SK-N-MC (cell line): ENCODE measurements around the gene MPZL2.

Experiments
- EZH2 ChIP-seq: fragments of 200-600 bp; sonication (generic); IDR thresholded peaks from one replicate; pipeline ENCODE4 v1.6.1; 2017; ENCODE audit warnings: antibody characterized with exemption
- POLR2AphosphoS5 ChIP-seq: IDR thresholded peaks from 2 replicates; pipeline ENCODE4 v1.6.1; 2012; ENCODE audit warnings: mild to moderate bottlenecking, low read depth, low read length, borderline replicate concordance

DNA sequence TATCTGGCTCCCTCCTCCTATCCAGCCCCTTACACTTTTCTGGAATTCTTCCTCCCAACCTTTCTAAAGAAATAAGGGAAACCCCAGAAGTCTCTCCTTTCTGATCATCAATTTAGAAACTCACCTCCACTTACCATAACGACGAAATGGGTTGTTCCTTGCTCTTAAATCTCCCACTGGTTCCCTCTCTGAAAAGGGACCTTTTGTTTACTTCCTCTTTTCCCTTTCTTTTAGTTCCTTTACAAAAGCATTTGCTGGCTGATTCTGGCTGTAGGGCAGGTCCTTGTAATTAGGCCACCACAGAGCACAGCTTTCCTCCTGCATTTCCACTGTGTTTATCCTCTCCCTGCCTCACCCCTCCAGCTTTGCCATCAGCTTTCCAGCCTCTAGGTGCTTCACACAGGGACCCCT lies 51.3 kb downstream of the MPZL2 start:
- TF ChIP-seq POLR2AphosphoS5 (no peak), EZH2 (no peak)
